OCI-LY3 (cell line): Measurements from ENCODE around the gene DSG2.
A peak's percentile ranks its signal among the peaks of the same experiment; 100 is the strongest.

ENCODE experiments used
- H2AFZ ChIP-seq: fragments of 200-600, 300-600 bp; shearing (Covaris generic); 2 replicates; pipeline ENCODE4 v1.6.0; 2014; ENCODE audit warnings: antibody characterized with exemption, low read depth, low read length
- H3K27ac ChIP-seq: fragments of 200-600, 300-600 bp; sonication (generic); 2 replicates; pipeline ENCODE4 v1.5.1; 2014; ENCODE audit warnings: mild to moderate bottlenecking, low read length, moderate library complexity, mixed read lengths
- H3K27me3 ChIP-seq: fragments of 200-600, 300-600 bp; sonication (generic); 2 replicates; pipeline ENCODE4 v1.6.1; 2014; ENCODE audit warnings: low read depth, low read length, mixed read lengths
- H3K36me3 ChIP-seq: fragments of 200-600, 300-600 bp; sonication (generic); replicated peaks from 2 replicates; pipeline ENCODE3; 2014; ENCODE audit warnings: low read depth, low read length, mixed read lengths
- H3K4me1 ChIP-seq: fragments of 300-600, 200-600 bp; sonication (generic); 2 replicates; pipeline ENCODE4 v1.6.1; 2014; ENCODE audit warnings: low read length, mixed read lengths
- H3K4me2 ChIP-seq: fragments of 200-600, 300-600 bp; sonication (generic); 2 replicates; pipeline ENCODE4 v1.6.1; 2014; ENCODE audit warnings: low read length, mixed read lengths
- H3K4me3 ChIP-seq: fragments of 300-600, 200-600 bp; sonication (generic); 2 replicates; pipeline ENCODE4 v1.5.1; 2014; ENCODE audit warnings: antibody characterized with exemption, mild to moderate bottlenecking, low read length, moderate library complexity
- H3K79me2 ChIP-seq: fragments of 300-600, 200-600 bp; shearing (Covaris generic); 2 replicates; pipeline ENCODE4 v1.6.1; 2014; ENCODE audit warnings: mild to moderate bottlenecking, low read length, mixed read lengths
- H3K9ac ChIP-seq: fragments of 300-600, 200-600 bp; shearing (Covaris generic); 2 replicates; pipeline ENCODE4 v1.6.0; 2014; ENCODE audit warnings: mild to moderate bottlenecking, low read length, moderate library complexity
- H3K9me3 ChIP-seq: fragments of 200-600, 300-600 bp; shearing (Covaris generic); 2 replicates; pipeline ENCODE4 v1.6.1; 2014; ENCODE audit warnings: low read length, mixed read lengths; ENCODE audit not compliant: insufficient read depth
- H4K20me1 ChIP-seq: fragments of 200-600, 300-600 bp; sonication (generic); 2 replicates; pipeline ENCODE4 v1.6.1; 2016; ENCODE audit warnings: low read length, mixed read lengths; ENCODE audit not compliant: insufficient read depth
- CTCF ChIP-seq: fragments of 200-600, 300-600 bp; sonication (generic); IDR thresholded peaks from 2 replicates; pipeline ENCODE4 v1.5.1; 2014; ENCODE audit warnings: antibody characterized with exemption, low read length, low read depth
- EZH2phosphoT487 ChIP-seq: fragments of 200-600 bp; shearing (Covaris generic); IDR thresholded peaks from 2 replicates; pipeline ENCODE4 v1.6.1; 2018; ENCODE audit warnings: antibody characterized with exemption, mixed run types, low read depth

The DSG2 gene

GRCh38 chr18:31469629-31470028, 28.3 kb upstream of the DSG2 start:
- no peak overlapping the region for H3K4me2 ChIP-seq
- H2AFZ ChIP-seq: no peak overlapping the region
- TF ChIP-seq EZH2phosphoT487: no peak
- no peak for TF ChIP-seq CTCF
- H4K20me1 ChIP-seq: no peaks in the 10 kb centered on the region
- H3K9me3 ChIP-seq: no peaks in the 10 kb centered on the region
- H3K9ac ChIP-seq: no peak overlapping the region
- H3K4me3 ChIP-seq: no peak overlapping the region
- H3K36me3 ChIP-seq: no peaks in the 10 kb centered on the region
- no peaks in the 10 kb centered on the region for H3K79me2 ChIP-seq
- no peaks in the 10 kb centered on the region for H3K27me3 ChIP-seq
- H3K27ac ChIP-seq: no peak overlapping the region
- no peaks in the 10 kb centered on the region for H3K4me1 ChIP-seq

GRCh38 chr18:31478688-31479087, 19.3 kb upstream of the DSG2 start:
- Histone ChIP-seq H3K27ac (no peak overlapping the region), H3K9me3 (no peaks in the 10 kb centered on the region), H3K9ac (no peak overlapping the region), H4K20me1 (no peaks in the 10 kb centered on the region), H3K79me2 (no peaks in the 10 kb centered on the region), H3K4me2 (no peak overlapping the region), H3K4me1 (peaks cover 6% of the 10 kb centered on the region), H3K4me3 (no peak overlapping the region), H2AFZ (no peak overlapping the region), H3K27me3 (no peaks in the 10 kb centered on the region), H3K36me3 (no peaks in the 10 kb centered on the region)
- TF ChIP-seq EZH2phosphoT487 (no peak), CTCF (no peak)

- no peaks in the 10 kb centered on the region for H3K27me3 ChIP-seq
- H3K9ac ChIP-seq: no peak overlapping the region
- H3K9me3 ChIP-seq: no peaks in the 10 kb centered on the region
- no peaks in the 10 kb centered on the region for H3K79me2 ChIP-seq
- H2AFZ ChIP-seq: no peak overlapping the region
- TF ChIP-seq EZH2phosphoT487 (no peak), CTCF (no peak)
- no peak overlapping the region for H3K4me2 ChIP-seq
- H3K4me3 ChIP-seq: no peak overlapping the region
- no peaks in the 10 kb centered on the region for H3K36me3 ChIP-seq
- H3K4me1 ChIP-seq: peaks cover 14% of the 10 kb centered on the region
- H4K20me1 ChIP-seq: no peaks in the 10 kb centered on the region
- H3K27ac ChIP-seq: no peak overlapping the region
Observed at GRCh38 chr18:31482051-31482450, 15.9 kb upstream of the DSG2 start.

- no peak overlapping the region for H3K27ac ChIP-seq
- no peaks in the 10 kb centered on the region for H4K20me1 ChIP-seq
- TF ChIP-seq EZH2phosphoT487 (no peak), CTCF (no peak)
- no peaks in the 10 kb centered on the region for H3K79me2 ChIP-seq
- H3K9ac ChIP-seq: no peak overlapping the region
- H3K4me2 ChIP-seq: peak overlapping the region; percentile 13
- peaks cover 14% of the 10 kb centered on the region for H3K4me1 ChIP-seq
- H3K9me3 ChIP-seq: no peaks in the 10 kb centered on the region
- H3K27me3 ChIP-seq: no peaks in the 10 kb centered on the region
- no peak overlapping the region for H2AFZ ChIP-seq
- no peak overlapping the region for H3K4me3 ChIP-seq
- no peaks in the 10 kb centered on the region for H3K36me3 ChIP-seq
Observed at GRCh38 chr18:31483396-31483795, 14.6 kb upstream of the DSG2 start.
